A549 (cell line): ENCODE measurements around the gene KCNJ9. TPM values are rescaled to one million over a fixed set of nuclear protein-coding genes. Genes with fewer than 3 reads are reported as not detected.

Experiments used
- ATAC-seq, 2 experiments: fragments of 200-7000 bp in 1 of 2; fragments of >200 bp in 1 of 2; cut with Nextera tagmentation in 1 of 2; cut with Tn5 transposase in 1 of 2; 3 replicates each; pipeline versions ENCODE4 v1.8.0 to v1.9.1; 2018 to 2020; ENCODE audit warnings: mild to moderate bottlenecking in 1 of 2, moderate library complexity in 1 of 2
- CTCF ChIA-PET: fragments of 300-600 bp; sonication (Branson Sonifier 250); formaldehyde crosslinking; extraction: SDS; loops from one replicate; lab custom pipeline; 2021; ENCODE audit warnings: antibody characterized with exemption, inconsistent platforms; lab: Yijun Ruan, JAX
- POLR2A ChIA-PET: fragments of 350-600 bp; formaldehyde crosslinking; extraction: SDS; loops from one replicate; lab custom pipeline; 2021; ENCODE audit warnings: antibody characterized with exemption, inconsistent platforms; lab: Yijun Ruan, JAX
- DNase-seq, 2 experiments: peaks; one replicate each; pipeline versions ENCODE4 v3.0.0 to v3.0.0-alpha.2; 2011 to 2016; ENCODE audit warnings: low read depth in 1 of 2, low spot score in 1 of 2
- FAIRE-seq: peaks from 2 replicates; lab custom pipeline; 2011; peaks lifted over from hg19 to GRCh38; lab: Jason Lieb, UNC
- H3K27ac ChIP-seq, 2 experiments: fragments of >200 bp; sonication (Bioruptor Twin); formaldehyde crosslinking; 3 replicates each; pipeline ENCODE4 v1.5.1; 2016 to 2017
- H3K4me1 ChIP-seq: fragments of >200 bp; sonication (Bioruptor Twin); formaldehyde crosslinking; 3 replicates; pipeline ENCODE4 v1.6.1; 2016
- H3K4me2 ChIP-seq: fragments of >200 bp; sonication (Bioruptor Twin); formaldehyde crosslinking; 3 replicates; pipeline ENCODE4 v1.6.1; 2016
- H3K4me3 ChIP-seq: fragments of >200 bp; sonication (Bioruptor Twin); formaldehyde crosslinking; 3 replicates; pipeline ENCODE4 v1.5.1; 2016
- H3K9me3 ChIP-seq: fragments of >200 bp; sonication (Bioruptor Twin); formaldehyde crosslinking; 3 replicates; pipeline ENCODE4 v1.6.1; 2016
- BCL3 ChIP-seq: fragments of >200 bp; sonication (Bioruptor Twin); formaldehyde crosslinking; IDR thresholded peaks from 3 replicates; pipeline ENCODE4 v1.6.1; 2016
- CBX8 ChIP-seq: fragments of 200-600 bp; sonication (generic); IDR thresholded peaks from 2 replicates; pipeline ENCODE4 v1.6.1; 2016
- CEBPB ChIP-seq, 2 experiments: fragments of >200 bp in 1 of 2; sonication (Bioruptor Twin) in 1 of 2; formaldehyde crosslinking in 1 of 2; IDR thresholded peaks; 2 replicates each; pipeline ENCODE4 v1.6.1; 2012 to 2016
- CHD4 ChIP-seq: fragments of 200-600 bp; sonication (generic); IDR thresholded peaks from 2 replicates; pipeline ENCODE4 v1.6.1; 2016; ENCODE audit warnings: antibody characterized with exemption, mild to moderate bottlenecking, borderline replicate concordance
- CTCF ChIP-seq: fragments of >200 bp; sonication (Bioruptor Twin); formaldehyde crosslinking; IDR thresholded peaks from 3 replicates; pipeline ENCODE4 v1.5.1; 2016
- E2F6 ChIP-seq: IDR thresholded peaks from 2 replicates; pipeline ENCODE4 v1.6.1; 2012; ENCODE audit warnings: low read depth, borderline replicate concordance
- FOSL2 ChIP-seq, 2 experiments: fragments of 450-650 bp in 1 of 2; fragments of >200 bp in 1 of 2; sonication (Bioruptor Twin) in 1 of 2; formaldehyde crosslinking; IDR thresholded peaks; 2 replicates each; pipeline versions ENCODE4 v1.5.0 to v1.6.1; 2016 to 2020; ENCODE audit warnings: mild to moderate bottlenecking in 1 of 2, moderate library complexity in 1 of 2
- HES2 ChIP-seq: fragments of >200 bp; sonication (Bioruptor Twin); formaldehyde crosslinking; IDR thresholded peaks from 2 replicates; pipeline ENCODE4 v1.6.1; 2016
- HOXB13 ChIP-seq: fragments of 250-450 bp; sonication (Bioruptor Pico); IDR thresholded peaks from 2 replicates; pipeline ENCODE4 v1.5.0; 2020; ENCODE audit warnings: low read depth, mild to moderate bottlenecking, moderate library complexity
- HOXB5 ChIP-seq: fragments of 250-450 bp; sonication (Bioruptor Pico); IDR thresholded peaks from 2 replicates; pipeline ENCODE4 v1.5.0; 2020; ENCODE audit warnings: mild to moderate bottlenecking, moderate library complexity
- KDM5A ChIP-seq: fragments of 200-600 bp; sonication (generic); IDR thresholded peaks from 2 replicates; pipeline ENCODE4 v1.6.1; 2016; ENCODE audit warnings: antibody characterized with exemption, mild to moderate bottlenecking
- MAX ChIP-seq: IDR thresholded peaks from 2 replicates; pipeline ENCODE4 v1.6.1; 2012
- MAZ ChIP-seq: fragments of 150-350 bp; IDR thresholded peaks from 2 replicates; pipeline ENCODE4 v1.6.1; 2014; ENCODE audit warnings: antibody characterized with exemption, low read depth, low read length, borderline replicate concordance
- MYC ChIP-seq: IDR thresholded peaks from 2 replicates; pipeline ENCODE4 v1.6.1; 2012; ENCODE audit warnings: mild to moderate bottlenecking, inconsistent platforms, low read length, improper control_type of control experiment, borderline replicate concordance
- NFE2L2 ChIP-seq: fragments of 150-350 bp; conservative IDR thresholded peaks from 2 replicates; pipeline ENCODE4 v1.6.1; 2014; ENCODE audit warnings: low read length
- NPAS2 ChIP-seq: fragments of 250-450 bp; sonication (Bioruptor Pico); IDR thresholded peaks from 2 replicates; pipeline ENCODE4 v1.8.0; 2022; ENCODE audit warnings: mild to moderate bottlenecking, moderate library complexity, borderline replicate concordance
- NR3C1 ChIP-seq: fragments of >200 bp; sonication (Bioruptor Twin); formaldehyde crosslinking; IDR thresholded peaks from 3 replicates; pipeline ENCODE4 v1.6.1; 2017
- PHF8 ChIP-seq: fragments of 200-600 bp; sonication (generic); IDR thresholded peaks from 2 replicates; pipeline ENCODE4 v1.6.1; 2016; ENCODE audit warnings: low read depth, mild to moderate bottlenecking, antibody characterized with exemption, moderate library complexity, borderline replicate concordance
- POLR2A ChIP-seq: IDR thresholded peaks from 2 replicates; pipeline ENCODE4 v1.6.1; 2012; ENCODE audit warnings: mild to moderate bottlenecking, low read length
- POLR2AphosphoS2 ChIP-seq: conservative IDR thresholded peaks from 2 replicates; pipeline ENCODE4 v1.6.1; 2012; ENCODE audit warnings: low read length, improper control_type of control experiment, inconsistent platforms
- RARB ChIP-seq: fragments of 250-450 bp; sonication (Bioruptor Pico); IDR thresholded peaks from 2 replicates; pipeline ENCODE4 v1.8.0; 2021; ENCODE audit warnings: mild to moderate bottlenecking, moderate library complexity
- SREBF2 ChIP-seq: fragments of 450-650 bp; IDR thresholded peaks from 2 replicates; pipeline ENCODE4 v1.6.1; 2014; ENCODE audit warnings: mild to moderate bottlenecking, moderate library complexity
- TP53 ChIP-seq: fragments of 250-450 bp; sonication (Bioruptor Pico); IDR thresholded peaks from 2 replicates; pipeline ENCODE4 v1.5.0; 2021; ENCODE audit warnings: mild to moderate bottlenecking, moderate library complexity
- ZFP36 ChIP-seq: fragments of 450-650 bp; IDR thresholded peaks from 2 replicates; pipeline ENCODE4 v1.6.1; 2014; ENCODE audit warnings: borderline replicate concordance; ENCODE audit not compliant: partially characterized antibody
- ZNF302 ChIP-seq: fragments of 250-450 bp; sonication (Bioruptor Pico); IDR thresholded peaks from 2 replicates; pipeline ENCODE4 v1.9.0; 2021; ENCODE audit warnings: inconsistent platforms, mild to moderate bottlenecking, moderate library complexity
- WGBS: methylation state at CpG from one replicate; pipeline ENCODE4 v1.1.6; 2017; ENCODE audit errors: missing lambda C conversion rate; 5-methylcytosine and 5-hydroxymethylcytosine counted together
- polyA plus RNA-seq, 4 experiments: library from polyadenylated mRNA; depleted of rRNA in 3 of 4; stranded (reverse); fragments of >200 nt; fragmentation: RNase III in 1 of 4; extraction: RNeasy Plus Mini Kit Qiagen cat#74134 plus additional on column Dnase treatment in 1 of 4; gene quantifications; 2 replicates in 3 of 4; 3 replicates in 1 of 4; pipeline ENCODE4 v1.2.3, GENCODE V29; 2011 to 2017

The KCNJ9 gene
- polyA plus RNA-seq, 2 of the 4 experiments (the other 2 are of a cell fraction): not detected

- TF ChIP-seq NPAS2 (peak; percentile 71; the same call in 1 of the 2 replicates), ZNF302 (no peak), PHF8 (no peak), HES2 (no peak), E2F6 (no peak)
These were observed 19.8 kb downstream of the KCNJ9 start (continued) for GRCh38 chr1:160101037-160101716.

- WGBS: 64% methylated on average over 9 of the region's 9 CpGs
- no peak for ATAC-seq
- DNase-seq: no peak
- H3K27ac ChIP-seq: peak overlapping the region; percentile 77 to 84
- ChIA-PET POLR2A (interaction anchor here (1.0 to 1.5 kb wide), 3 partner anchors 88 to 161 kb away, joined by 3 to 4 read pairs (median 3); partner anchors contain the start of genes CASQ1 and DCAF8), CTCF (interaction anchor here (0.7 to 12.1 kb wide), 48 partner anchors 10 to 275 kb away, joined by 3 to 222 read pairs (median 6); partner anchors contain the start of genes ATP1A2, CASQ1, DCAF8 and PEA15)
- H3K4me1 ChIP-seq: peaks cover 36% of the 10 kb centered on the region
- FAIRE-seq: no peak
- no peaks in the 10 kb centered on the region for H3K9me3 ChIP-seq
- H3K4me2 ChIP-seq: peak overlapping the region; percentile 71; the same call in 2 of the 3 replicates
- no peak overlapping the region for H3K4me3 ChIP-seq
- no peak for TF ChIP-seq CHD4
- no peak for TF ChIP-seq CBX8
- TF ChIP-seq CEBPB (IDR thresholded peaks at IDR 0.05): no peak
- TF ChIP-seq MAX: no peak
- TF ChIP-seq TP53 (CRISPR knock-in tag): no peak
- no peak for TF ChIP-seq ZFP36
- TF ChIP-seq BCL3: no peak
These were observed 20.6 kb downstream of the KCNJ9 start for GRCh38 chr1:160101717-160102522.

- POLR2A ChIA-PET: no interaction called here
- H3K27ac ChIP-seq: peak overlapping the region; percentile 31 to 52; a peak in 5 of 6 replicates
- FAIRE-seq (no peak), ATAC-seq (no peak), DNase-seq (no peak)
- no peak overlapping the region for H3K4me2 ChIP-seq
- CTCF ChIA-PET: interaction anchor here (1.3 to 12.1 kb wide), 13 partner anchors 17 to 273 kb away, joined by 3 to 222 read pairs (median 60); partner anchors contain the start of genes ATP1A2, CASQ1 and PEA15
- H3K4me1 ChIP-seq: peaks cover 29% of the 10 kb centered on the region
- TF ChIP-seq SREBF2 (no peak), CTCF (no peak), MYC (no peak), RARB (no peak), KDM5A (no peak), POLR2AphosphoS2 (no peak), NFE2L2 (no peak), HOXB5 (CRISPR knock-in tag) (no peak), E2F6 (no peak), NR3C1 (no peak), TP53 (CRISPR knock-in tag) (no peak), POLR2A (no peak), MAZ (no peak), HOXB13 (CRISPR knock-in tag) (no peak), FOSL2 (IDR thresholded peaks at IDR 0.05) (no peak), FOSL2 (CRISPR knock-in tag; IDR thresholded peaks at IDR 0.05) (no peak), ZNF302 (no peak)
- WGBS: 68% methylated on average over 6 of the region's 6 CpGs
- no peak overlapping the region for H3K4me3 ChIP-seq
- no peaks in the 10 kb centered on the region for H3K9me3 ChIP-seq
These were observed 22.5 kb downstream of the KCNJ9 start for GRCh38 chr1:160103658-160104408.
